SU-DHL-6 (cell line): ENCODE data around the gene FAF2.
"Not testable (repeated sequence)": the region's sequence is repeated elsewhere in the genome, so short reads cannot be mapped to it uniquely, and the experiment has no call there.

Source experiments
- H2AFZ ChIP-seq: fragments of 200-600 bp; sonication (generic); 2 replicates; pipeline ENCODE4 v1.6.1; 2014; ENCODE audit warnings: low read depth, mild to moderate bottlenecking, moderate library complexity, mixed read lengths, antibody characterized with exemption, low read length; ENCODE audit not compliant: severe bottlenecking
- H3F3A ChIP-seq: fragments of 200-600 bp; shearing (Covaris generic); 2 replicates; pipeline ENCODE4 v1.6.0; 2016; ENCODE audit warnings: antibody characterized with exemption, mild to moderate bottlenecking; ENCODE audit not compliant: insufficient read depth
- H3K27ac ChIP-seq: fragments of 200-600 bp; sonication (generic); 2 replicates; pipeline ENCODE4 v1.5.1; 2016; ENCODE audit warnings: low read depth, mild to moderate bottlenecking, low read length, moderate library complexity, mixed read lengths
- H3K27me3 ChIP-seq: fragments of 200-600 bp; sonication (generic), shearing (Covaris generic); 2 replicates; pipeline ENCODE4 v1.6.0; 2014; ENCODE audit warnings: mild to moderate bottlenecking, low read length
- H3K36me3 ChIP-seq: fragments of 200-600 bp; sonication (generic); 2 replicates; pipeline ENCODE4 v1.6.1; 2014; ENCODE audit warnings: mild to moderate bottlenecking, low read length, mixed read lengths
- H3K4me2 ChIP-seq: fragments of 300-600, 200-600 bp; shearing (Covaris generic), sonication (generic); 2 replicates; pipeline ENCODE4 v1.6.0; 2014; ENCODE audit warnings: low read length, low read depth, mild to moderate bottlenecking; ENCODE audit not compliant: poor library complexity, severe bottlenecking
- H3K4me3 ChIP-seq: fragments of 200-600 bp; sonication (generic); 2 replicates; pipeline ENCODE4 v1.5.1; 2014; ENCODE audit warnings: antibody characterized with exemption, low read length, mild to moderate bottlenecking, mixed read lengths; ENCODE audit not compliant: insufficient read depth, poor library complexity, severe bottlenecking
- H3K79me2 ChIP-seq: fragments of 200-600 bp; sonication (generic); 2 replicates; pipeline ENCODE4 v1.6.1; 2014; ENCODE audit warnings: mild to moderate bottlenecking, low read length, moderate library complexity; ENCODE audit not compliant: insufficient read depth
- H3K9ac ChIP-seq: fragments of 200-600 bp; sonication (generic); 2 replicates; pipeline ENCODE4 v1.7.0; 2014; ENCODE audit warnings: mild to moderate bottlenecking, low read length
- H3K9me2 ChIP-seq: fragments of 200-600 bp; sonication (generic); replicated peaks from 2 replicates; pipeline ENCODE4 v1.6.1; 2014; ENCODE audit warnings: low read length; ENCODE audit not compliant: insufficient read depth
- H3K9me3 ChIP-seq: fragments of 200-600 bp; sonication (generic); 2 replicates; pipeline ENCODE4 v1.6.1; 2014; ENCODE audit warnings: low read length, mixed read lengths; ENCODE audit not compliant: insufficient read depth
- H4K20me1 ChIP-seq: fragments of 200-600 bp; sonication (generic); 2 replicates; pipeline ENCODE4 v1.6.1; 2014; ENCODE audit warnings: low read depth, mild to moderate bottlenecking, antibody characterized with exemption, low read length, moderate library complexity, mixed read lengths
- CTCF ChIP-seq: fragments of 200-600 bp; sonication (generic); IDR thresholded peaks from one replicate; pipeline ENCODE4 v1.5.1; 2017; ENCODE audit warnings: antibody characterized with exemption, mild to moderate bottlenecking, low read length, moderate library complexity; ENCODE audit not compliant: insufficient read depth, poor library complexity, severe bottlenecking
- EZH2phosphoT487 ChIP-seq: fragments of 200-600 bp; sonication (generic), shearing (Covaris generic); conservative IDR thresholded peaks from 2 replicates; pipeline ENCODE4 v1.6.1; 2018; ENCODE audit warnings: mild to moderate bottlenecking, antibody characterized with exemption, low read length, moderate library complexity, mixed read lengths

The FAF2 gene

DNA sequence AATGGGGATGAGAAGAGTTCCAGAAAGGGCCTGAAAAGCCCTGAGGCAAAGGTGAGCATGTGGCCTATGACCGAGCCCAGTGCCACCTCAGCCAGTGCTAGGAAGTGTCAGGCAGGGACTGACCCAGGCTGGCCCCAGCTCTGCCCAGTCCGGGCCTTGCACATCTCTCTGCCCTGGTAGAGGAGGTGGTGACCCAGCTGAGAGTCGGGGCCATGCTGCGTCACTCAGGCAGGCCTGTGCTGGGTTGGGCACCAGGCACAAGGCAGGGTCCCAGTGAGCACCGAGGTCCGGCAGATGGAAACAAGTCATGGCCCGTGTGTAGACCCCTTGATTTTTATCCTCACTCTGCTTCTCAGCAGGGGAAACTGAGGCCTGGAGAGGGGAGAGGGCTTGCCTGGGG lies 101.7 kb downstream of the FAF2 start:
- Histone ChIP-seq H3K27ac (no peak overlapping the region), H2AFZ (no peak overlapping the region), H3K27me3 (no peaks in the 10 kb centered on the region), H3K4me2 (no peak overlapping the region), H3F3A (no peaks in the 10 kb centered on the region), H4K20me1 (no peaks in the 10 kb centered on the region), H3K36me3 (no peaks in the 10 kb centered on the region), H3K9me3 (no peaks in the 10 kb centered on the region), H3K79me2 (no peaks in the 10 kb centered on the region), H3K4me3 (no peak overlapping the region), H3K9me2 (no peaks in the 10 kb centered on the region), H3K9ac (no peak overlapping the region)
- no peak for TF ChIP-seq EZH2phosphoT487
- no peak for TF ChIP-seq CTCF

- Histone ChIP-seq H3K4me3 (no peak overlapping the region), H3K79me2 (no peaks in the 10 kb centered on the region), H3K9me2 (no peaks in the 10 kb centered on the region), H3K9ac (no peak overlapping the region), H3K36me3 (no peaks in the 10 kb centered on the region), H3K9me3 (no peaks in the 10 kb centered on the region), H3K27ac (no peak overlapping the region), H3K27me3 (no peaks in the 10 kb centered on the region), H4K20me1 (no peaks in the 10 kb centered on the region), H3K4me2 (no peak overlapping the region), H2AFZ (no peak overlapping the region), H3F3A (no peaks in the 10 kb centered on the region)
- TF ChIP-seq CTCF = no peak
- TF ChIP-seq EZH2phosphoT487 = no peak
These were observed 102.2 kb downstream of the FAF2 start for GRCh38 chr5:176550275-176550831.

DNA sequence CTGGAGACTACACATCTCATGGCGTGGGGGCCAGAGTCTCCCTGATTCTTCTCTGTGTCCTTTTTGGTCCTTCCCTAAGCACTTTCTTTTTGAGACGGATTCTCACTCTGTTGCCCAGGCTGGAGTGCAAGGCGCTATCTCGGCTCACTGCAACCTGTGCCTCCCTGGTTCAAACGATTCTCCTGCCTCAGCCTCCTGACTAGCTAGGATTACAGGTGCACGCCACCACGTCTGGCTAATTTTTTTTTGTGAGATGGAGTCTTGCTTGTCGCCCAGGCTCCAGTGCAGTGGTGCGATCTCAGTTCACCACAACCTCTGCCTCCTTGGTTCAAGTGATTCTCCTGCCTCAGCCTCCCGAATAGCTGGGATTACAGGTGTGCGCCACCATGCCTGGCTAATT lies 102.8 kb downstream of the FAF2 start:
- H3K27ac ChIP-seq, H3K79me2 ChIP-seq, H3F3A ChIP-seq, H3K27me3 ChIP-seq, H3K36me3 ChIP-seq, H3K4me3 ChIP-seq, H3K4me2 ChIP-seq, H4K20me1 ChIP-seq, H3K9me2 ChIP-seq, H3K9ac ChIP-seq, H2AFZ ChIP-seq, H3K9me3 ChIP-seq: not testable (repeated sequence)

- no peaks in the 10 kb centered on the region for H3K36me3 ChIP-seq
- no peaks in the 10 kb centered on the region for H3K27me3 ChIP-seq
- no peaks in the 10 kb centered on the region for H3K9me3 ChIP-seq
- no peak overlapping the region for H3K4me2 ChIP-seq
- H3K79me2 ChIP-seq = no peaks in the 10 kb centered on the region
- no peaks in the 10 kb centered on the region for H3K9me2 ChIP-seq
- no peak for TF ChIP-seq EZH2phosphoT487
- no peak for TF ChIP-seq CTCF
- no peak overlapping the region for H3K4me3 ChIP-seq
- no peak overlapping the region for H3K9ac ChIP-seq
- no peak overlapping the region for H3K27ac ChIP-seq
- no peak overlapping the region for H2AFZ ChIP-seq
- H4K20me1 ChIP-seq = no peaks in the 10 kb centered on the region
- H3F3A ChIP-seq = no peaks in the 10 kb centered on the region
These were observed 104.2 kb downstream of the FAF2 start for GRCh38 chr5:176552332-176552869.
